Spleen (tissue), 11 donors: Measurements from ENCODE around the gene PEPD. TPM values are rescaled to one million over a fixed set of nuclear protein-coding genes. Genes with fewer than 3 reads are reported as not detected.
A peak's percentile ranks its signal among the peaks of the same experiment; 100 is the strongest.

Experiments used
- DNase-seq: peaks from one replicate; pipeline ENCODE4 v3.0.0-alpha.2; 2020
- H3K27ac ChIP-seq, 8 donors: fragments of 200-600 bp; sonication (generic) in 7 of 8; 1 replicate in 4 of 8; 2 replicates in 4 of 8; pipeline versions ENCODE4 v1.5.0 to v1.8.0; 2016 to 2021; ENCODE audit warnings: inconsistent platforms in 4 of 8, mild to moderate bottlenecking in 4 of 8, moderate library complexity in 1 of 8
- H3K27me3 ChIP-seq, 7 donors: fragments of 200-600 bp; sonication (generic) in 6 of 7; replicated peaks in 1 of 7; 1 replicate in 4 of 7; 2 replicates in 3 of 7; pipeline versions ENCODE4 v1.5.0 to v1.8.0; 2016 to 2021; ENCODE audit warnings: inconsistent platforms in 3 of 7, mild to moderate bottlenecking in 1 of 7
- H3K36me3 ChIP-seq, 6 donors: fragments of 200-600 bp; sonication (generic) in 5 of 6; 1 replicate in 4 of 6; 2 replicates in 2 of 6; pipeline versions ENCODE4 v1.5.0 to v1.8.0; 2016 to 2021; ENCODE audit warnings: inconsistent platforms in 2 of 6
- H3K4me1 ChIP-seq, 6 donors: fragments of 200-600 bp; sonication (generic) in 5 of 6; 1 replicate in 3 of 6; 2 replicates in 3 of 6; pipeline versions ENCODE4 v1.5.0 to v1.8.0; 2016 to 2021; ENCODE audit warnings: inconsistent platforms in 3 of 6
- H3K4me3 ChIP-seq, 8 donors: fragments of 200-600 bp; sonication (generic) in 7 of 8; 1 replicate in 4 of 8; 2 replicates in 4 of 8; pipeline versions ENCODE4 v1.5.0 to v1.8.0; 2016 to 2021; ENCODE audit warnings: inconsistent platforms in 4 of 8, mild to moderate bottlenecking in 4 of 8, moderate library complexity in 2 of 8
- H3K9me3 ChIP-seq, 8 donors: fragments of 200-600 bp; sonication (generic) in 7 of 8; 1 replicate in 4 of 8; 2 replicates in 4 of 8; pipeline versions ENCODE4 v1.5.0 to v1.8.0; 2016 to 2021; ENCODE audit warnings: inconsistent platforms in 4 of 8
- POLR2A ChIP-seq, 3 donors: fragments of 450-650 bp; IDR thresholded peaks; one replicate each; pipeline ENCODE4 v1.5.1; 2017; ENCODE audit warnings: antibody characterized with exemption in 3 of 3, mild to moderate bottlenecking in 1 of 3
- POLR2AphosphoS5 ChIP-seq, 3 donors: sonication (generic); formaldehyde crosslinking; IDR thresholded peaks; one replicate each; pipeline ENCODE4 v1.5.1; 2017; ENCODE audit warnings: antibody characterized with exemption in 3 of 3
- WGBS, 5 donors: extraction: QIAGEN DNeasy Blood & Tissue Kit in 3 of 5; methylation state at CpG; one replicate each; pipeline versions ENCODE4 v1.1.5 to v1.1.7; 2013 to 2018; 5-methylcytosine and 5-hydroxymethylcytosine counted together
- intact Hi-C: fragments of 100-400 bp; cut with DNase I; formaldehyde crosslinking; loops from one replicate; pipeline ENCODE4 v1.15.0; 2023; ENCODE audit warnings: low total_unique reads
- polyA plus RNA-seq, 3 donors: library from polyadenylated mRNA; stranded (reverse); fragments of 200-250 nt; gene quantifications; one replicate each; pipeline ENCODE4 v1.2.1, GENCODE V29; 2013
- total RNA-seq, 7 donors: library from RNA; depleted of rRNA in 3 of 7; stranded (reverse); fragments of >200 nt in 3 of 7; fragmentation: NEBNext Ultra II Directional in 4 of 7; extraction: Animal tissue kit (Norgen Biotek cat#: 25700) in 4 of 7; gene quantifications; one replicate each; pipeline versions ENCODE4 v1.1.0 to v1.2.1, GENCODE V29; 2016 to 2021
- TF ChIP-seq, protein P1 (sequence below), 11 experiments: fragments of 200-600 bp in 7 of 11; fragments of 450-650 bp in 4 of 11; sonication (generic) in 4 of 11; IDR thresholded peaks in 8 of 11; conservative IDR thresholded peaks in 3 of 11; 1 replicate in 7 of 11; 2 replicates in 4 of 11; pipeline versions ENCODE4 v1.4.0 to v1.8.0; 2016 to 2021; ENCODE audit warnings: antibody characterized with exemption in 11 of 11, inconsistent platforms in 4 of 11, mild to moderate bottlenecking in 1 of 11
- donor health status: healthy with polysubstance abuse.
- donor health status: DM: no; HTN: no; CAD: no; lungs with moderate emphysema.
- donor health status: DM: no; HTN: no; CAD: no.
- donor health status: Bipolar disorder and iron deficiency.
- donor health status: healthy.
- donor health status: DM: no; HTN: no; CAD: no.
- donor health status: DM: yes; HTN: yes; CAD: no.

PEPD gene
- total and polyA plus RNA-seq, 10 donors = 38.4 to 98.3 (median 69.8) TPM

GRCh38 chr19:33407716-33408115 lies 113.9 kb downstream of the PEPD start:
- Histone ChIP-seq H3K36me3 (peaks cover 0 to 54% (median 16%) of the 10 kb centered on the region in 6 donors), H3K4me3 (no peak overlapping the region), H3K4me1 (peaks cover 0 to 6% (median 0%) of the 10 kb centered on the region in 6 donors), H3K9me3 (no peaks in the 10 kb centered on the region), H3K27ac (no peak overlapping the region), H3K27me3 (no peaks in the 10 kb centered on the region)
- DNase-seq = peak; percentile 59
- intact Hi-C loops = loop anchor here (2.0 kb wide), 1 partner anchor 173 kb away; no protein-coding TSS in a partner anchor
- 50 to 73% (median 55%) methylated on average over 7 to 12 of the region's 12 CpGs for WGBS, 5 donors
- peak in 1 of 3 donors; percentile 4 for TF ChIP-seq POLR2AphosphoS5 (IDR thresholded peaks at IDR 0.05)
- TF ChIP-seq, protein P1, sequence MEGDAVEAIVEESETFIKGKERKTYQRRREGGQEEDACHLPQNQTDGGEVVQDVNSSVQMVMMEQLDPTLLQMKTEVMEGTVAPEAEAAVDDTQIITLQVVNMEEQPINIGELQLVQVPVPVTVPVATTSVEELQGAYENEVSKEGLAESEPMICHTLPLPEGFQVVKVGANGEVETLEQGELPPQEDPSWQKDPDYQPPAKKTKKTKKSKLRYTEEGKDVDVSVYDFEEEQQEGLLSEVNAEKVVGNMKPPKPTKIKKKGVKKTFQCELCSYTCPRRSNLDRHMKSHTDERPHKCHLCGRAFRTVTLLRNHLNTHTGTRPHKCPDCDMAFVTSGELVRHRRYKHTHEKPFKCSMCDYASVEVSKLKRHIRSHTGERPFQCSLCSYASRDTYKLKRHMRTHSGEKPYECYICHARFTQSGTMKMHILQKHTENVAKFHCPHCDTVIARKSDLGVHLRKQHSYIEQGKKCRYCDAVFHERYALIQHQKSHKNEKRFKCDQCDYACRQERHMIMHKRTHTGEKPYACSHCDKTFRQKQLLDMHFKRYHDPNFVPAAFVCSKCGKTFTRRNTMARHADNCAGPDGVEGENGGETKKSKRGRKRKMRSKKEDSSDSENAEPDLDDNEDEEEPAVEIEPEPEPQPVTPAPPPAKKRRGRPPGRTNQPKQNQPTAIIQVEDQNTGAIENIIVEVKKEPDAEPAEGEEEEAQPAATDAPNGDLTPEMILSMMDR (IDR thresholded peaks at IDR 0.05 in 8 of 11, conservative IDR thresholded peaks at IDR 0.05 in 3 of 11) = no peak

GRCh38 chr19:33407140-33407551 lies 114.4 kb downstream of the PEPD start:
- Histone ChIP-seq H3K27me3 (no peaks in the 10 kb centered on the region), H3K27ac (no peak overlapping the region), H3K4me3 (no peak overlapping the region), H3K9me3 (no peaks in the 10 kb centered on the region), H3K4me1 (peaks cover 0 to 6% (median 0%) of the 10 kb centered on the region in 6 donors), H3K36me3 (peaks cover 0 to 54% (median 16%) of the 10 kb centered on the region in 6 donors)
- DNase-seq = no peak
- TF ChIP-seq, protein P1 (IDR thresholded peaks at IDR 0.05 in 8 of 11, conservative IDR thresholded peaks at IDR 0.05 in 3 of 11) = peak in 6 of 11 experiments; percentile 18 to 79 (median 61)
- no peak for TF ChIP-seq POLR2A (IDR thresholded peaks at IDR 0.05)
- intact Hi-C loops = loop anchor here (2.0 kb wide), 1 partner anchor 172 kb away; no protein-coding TSS in a partner anchor
- WGBS, 5 donors = 43 to 66% (median 56%) methylated on average over 8 to 9 of the region's 9 CpGs

- intact Hi-C loops = loop anchor here (2.0 kb wide), 1 partner anchor 172 kb away; no protein-coding TSS in a partner anchor
- Histone ChIP-seq H3K36me3 (peaks cover 0 to 51% (median 14%) of the 10 kb centered on the region in 6 donors), H3K4me1 (peaks cover 0 to 6% (median 0%) of the 10 kb centered on the region in 6 donors), H3K27ac (no peak overlapping the region), H3K9me3 (no peaks in the 10 kb centered on the region), H3K4me3 (no peak overlapping the region), H3K27me3 (no peaks in the 10 kb centered on the region)
- DNase-seq = peak; percentile 91
- 64 to 85% (median 69%) methylated on average over 4 to 13 of the region's 13 CpGs for WGBS, 5 donors
- TF ChIP-seq POLR2AphosphoS5 (IDR thresholded peaks at IDR 0.05) (peak in 2 of 3 donors; percentile 35 to 40), POLR2A (IDR thresholded peaks at IDR 0.05) (no peak)
- TF ChIP-seq, protein P1 (IDR thresholded peaks at IDR 0.05 in 8 of 11, conservative IDR thresholded peaks at IDR 0.05 in 3 of 11) = peak; percentile 92 to 99 (median 97)
These were observed 115.0 kb downstream of the PEPD start for GRCh38 chr19:33406521-33407139.
